Kasumi-1 (cell line): ENCODE results near the gene SCPEP1.
"Not testable (repeated sequence)": the region's sequence is repeated elsewhere in the genome, so short reads cannot be mapped to it uniquely, and the experiment has no call there.

ENCODE experiments used
- DNase-seq, 2 experiments: peaks; one replicate each; lab custom pipeline; 2025; lab: John Stamatoyannopoulos, UW

Gene SCPEP1, protein sequence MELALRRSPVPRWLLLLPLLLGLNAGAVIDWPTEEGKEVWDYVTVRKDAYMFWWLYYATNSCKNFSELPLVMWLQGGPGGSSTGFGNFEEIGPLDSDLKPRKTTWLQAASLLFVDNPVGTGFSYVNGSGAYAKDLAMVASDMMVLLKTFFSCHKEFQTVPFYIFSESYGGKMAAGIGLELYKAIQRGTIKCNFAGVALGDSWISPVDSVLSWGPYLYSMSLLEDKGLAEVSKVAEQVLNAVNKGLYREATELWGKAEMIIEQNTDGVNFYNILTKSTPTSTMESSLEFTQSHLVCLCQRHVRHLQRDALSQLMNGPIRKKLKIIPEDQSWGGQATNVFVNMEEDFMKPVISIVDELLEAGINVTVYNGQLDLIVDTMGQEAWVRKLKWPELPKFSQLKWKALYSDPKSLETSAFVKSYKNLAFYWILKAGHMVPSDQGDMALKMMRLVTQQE

DNA sequence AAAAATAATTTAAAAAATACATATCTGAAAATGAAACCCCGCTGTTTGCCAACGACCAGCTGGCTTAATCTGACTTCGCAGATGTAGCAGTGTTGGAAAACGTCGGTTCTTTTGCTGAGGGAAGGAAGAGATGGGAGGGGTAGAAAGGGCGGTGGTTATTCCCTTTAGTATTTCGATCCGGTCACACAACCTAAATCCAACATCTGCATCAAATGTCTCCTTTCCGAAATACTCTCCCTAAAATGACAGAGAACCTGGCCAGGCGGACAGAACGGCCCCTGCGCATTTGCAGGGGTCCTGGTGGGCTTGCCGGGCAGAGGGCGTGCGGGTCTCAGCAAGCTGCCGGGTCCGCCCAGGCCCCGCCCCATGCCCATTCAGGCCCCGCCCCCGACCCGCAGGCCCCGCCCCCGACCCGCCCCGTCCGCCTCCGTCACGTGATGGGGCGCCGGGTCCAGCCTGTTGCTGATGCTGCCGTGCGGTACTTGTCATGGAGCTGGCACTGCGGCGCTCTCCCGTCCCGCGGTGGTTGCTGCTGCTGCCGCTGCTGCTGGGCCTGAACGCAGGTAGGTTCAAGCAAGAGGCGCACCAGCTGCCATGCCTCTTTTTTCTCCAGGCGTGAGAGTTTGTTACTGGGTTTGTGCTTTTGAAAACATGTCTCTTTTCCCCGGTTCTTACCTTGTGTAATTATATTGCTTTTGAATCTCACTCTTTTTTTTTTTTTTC is at the start of gene SCPEP1:
TSS of gene SCPEP1 (plus strand) at position 459 of the 723 bp plus-strand sequence. CDS start at position 488, 29 bp downstream.
- peak; percentile 72 to 74 for DNase-seq

DNA sequence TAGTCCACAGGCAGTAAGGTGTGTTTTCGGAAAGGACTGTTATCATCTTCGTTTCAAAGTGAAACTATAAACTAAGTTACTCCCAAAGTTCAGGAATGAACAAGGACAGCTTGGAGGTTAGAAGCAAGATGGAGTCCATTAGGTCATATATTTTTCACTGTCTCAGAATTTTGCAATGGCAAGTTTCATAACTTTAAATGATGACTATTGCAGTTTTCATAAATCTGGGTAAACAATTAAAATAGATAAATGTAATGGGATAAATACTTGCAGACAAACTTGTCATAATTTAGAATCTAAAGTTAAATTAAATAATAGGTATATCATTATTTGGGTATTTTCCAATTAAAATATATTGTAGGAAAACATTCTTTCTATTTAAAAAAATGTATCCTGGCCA is 49.3 kb upstream of the SCPEP1 start:
- no peak for DNase-seq

DNA sequence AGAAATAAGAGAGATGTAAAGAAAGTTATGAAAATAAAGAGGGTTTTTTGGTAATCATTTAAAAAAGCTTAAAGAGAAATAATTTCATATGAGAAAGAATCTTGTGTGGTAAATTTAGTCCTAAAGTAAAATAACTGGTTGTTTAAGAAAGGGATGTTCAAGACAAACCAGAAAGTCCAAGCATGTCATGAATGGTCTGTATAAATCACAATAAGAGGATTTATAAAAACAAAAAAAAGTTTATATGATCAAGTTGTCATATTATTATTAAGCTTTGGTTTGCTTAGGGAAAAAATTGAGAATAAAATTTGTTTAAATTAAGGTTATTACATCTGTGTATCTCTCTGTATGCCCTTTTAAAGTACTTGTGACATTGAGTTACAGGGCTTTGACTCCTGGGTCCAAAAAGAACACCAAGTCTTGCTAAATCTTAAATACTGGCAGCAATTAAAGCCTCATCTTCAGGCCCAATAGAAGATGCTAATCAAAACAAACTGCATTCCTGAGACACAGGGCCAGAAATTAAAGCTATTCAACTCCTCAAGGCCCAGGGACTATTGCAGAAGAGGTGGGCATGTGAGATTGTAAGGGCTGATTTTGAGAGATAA is 48.5 kb upstream of the SCPEP1 start:
- peak in 1 of 2 experiments; percentile 34 for DNase-seq

- no peak for DNase-seq
These were observed 47.1 kb upstream of the SCPEP1 start for GRCh38 chr17:56930739-56931337.

- DNase-seq: no peak
These were observed 44.7 kb upstream of the SCPEP1 start for GRCh38 chr17:56933151-56933745.

GRCh38 chr17:56933868-56934267 is 44.1 kb upstream of the SCPEP1 start:
- DNase-seq: no peak

- DNase-seq: no peak
These were observed 43.7 kb upstream of the SCPEP1 start for GRCh38 chr17:56934280-56934679.

DNA sequence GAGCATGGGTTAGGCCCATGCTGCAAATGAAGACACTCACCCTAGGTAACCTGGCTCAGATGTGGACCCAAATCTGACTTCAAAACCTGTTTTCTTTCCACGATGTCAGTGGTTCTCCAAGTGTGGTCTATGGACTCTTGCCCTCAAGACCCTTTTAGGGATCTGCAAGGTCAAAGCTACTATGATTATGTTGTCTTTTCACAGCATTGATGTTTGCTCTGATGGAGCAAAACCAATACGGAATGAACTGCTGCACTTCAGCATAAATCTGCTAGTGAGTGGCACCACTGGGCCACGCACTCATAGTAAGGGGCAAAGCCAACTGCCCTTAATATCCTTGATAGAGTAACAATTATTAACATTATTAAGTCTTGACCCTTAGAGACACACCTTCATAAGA is 42.5 kb upstream of the SCPEP1 start:
- no peak for DNase-seq

DNA sequence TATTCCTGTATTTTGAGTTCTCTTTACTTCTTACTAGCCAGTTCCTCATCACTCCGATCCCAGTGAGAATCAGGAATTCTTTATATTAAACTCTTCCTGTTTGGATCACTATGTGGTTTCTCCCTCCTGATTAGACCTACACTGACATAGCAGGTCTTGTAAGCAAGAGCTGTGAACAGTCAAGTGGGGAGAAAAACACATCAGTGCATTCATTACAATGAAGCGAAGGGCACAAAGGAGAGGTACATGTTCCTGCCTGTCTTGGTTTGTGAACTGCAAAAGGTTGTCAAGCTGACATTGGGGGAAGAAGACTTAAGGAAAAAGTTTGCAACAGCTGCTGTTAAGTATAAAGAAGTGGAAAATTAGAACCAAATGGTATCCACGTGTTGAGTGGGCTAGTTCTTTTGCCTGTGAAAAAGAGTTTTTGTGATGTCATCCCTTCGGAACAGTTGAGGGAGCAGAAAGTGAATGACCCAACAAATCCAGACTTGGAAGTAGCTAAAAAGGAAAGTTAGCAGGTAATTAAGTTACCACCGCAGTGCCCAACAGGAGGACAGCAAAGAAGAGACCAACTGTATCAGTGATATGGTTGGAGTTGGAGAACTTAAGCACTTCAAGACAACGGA is 41.1 kb upstream of the SCPEP1 start:
- no peak for DNase-seq

DNA sequence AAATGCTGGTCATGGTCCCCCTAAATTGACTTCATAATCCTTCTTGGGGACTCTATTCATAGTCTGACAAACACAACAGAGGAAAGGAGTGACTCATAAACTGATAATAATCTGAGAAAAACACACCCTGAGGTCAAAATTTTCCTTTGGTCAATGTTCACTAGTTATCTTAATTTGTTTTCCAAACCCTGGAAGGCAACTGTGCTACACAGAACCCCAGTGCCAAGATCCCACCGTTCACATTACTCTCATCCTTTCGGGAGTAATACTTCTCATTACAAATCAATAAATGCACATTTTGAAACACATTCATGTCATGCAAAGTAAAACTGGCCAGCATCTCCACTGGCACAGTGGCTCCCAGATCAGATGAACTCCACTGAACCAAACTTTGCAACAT is 40.2 kb upstream of the SCPEP1 start:
- DNase-seq: no peak

DNA sequence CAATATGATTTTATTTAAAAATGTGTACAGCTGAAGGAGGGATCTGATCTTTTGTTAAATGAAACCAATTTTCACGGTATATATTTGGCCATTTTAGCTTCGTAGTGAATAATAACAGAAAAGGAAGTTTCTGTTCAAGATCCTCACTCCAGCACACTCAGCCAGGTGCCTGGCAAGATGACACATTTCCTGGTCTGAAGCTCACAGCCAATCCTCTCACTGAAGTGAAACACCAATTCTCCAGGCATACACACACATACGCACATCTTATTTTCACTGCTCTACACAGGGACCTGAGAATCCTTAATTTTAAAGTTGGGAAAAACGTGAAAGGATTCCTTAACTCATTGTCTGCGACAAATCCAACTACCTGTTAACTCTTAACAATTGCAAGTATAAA is 39.7 kb upstream of the SCPEP1 start:
- DNase-seq: not testable (repeated sequence)

GRCh38 chr17:56939869-56940484 is 38.0 kb upstream of the SCPEP1 start:
- DNase-seq: peak; percentile 90 to 95

- no peak for DNase-seq
These were observed 34.3 kb upstream of the SCPEP1 start for GRCh38 chr17:56943505-56944125.

DNA sequence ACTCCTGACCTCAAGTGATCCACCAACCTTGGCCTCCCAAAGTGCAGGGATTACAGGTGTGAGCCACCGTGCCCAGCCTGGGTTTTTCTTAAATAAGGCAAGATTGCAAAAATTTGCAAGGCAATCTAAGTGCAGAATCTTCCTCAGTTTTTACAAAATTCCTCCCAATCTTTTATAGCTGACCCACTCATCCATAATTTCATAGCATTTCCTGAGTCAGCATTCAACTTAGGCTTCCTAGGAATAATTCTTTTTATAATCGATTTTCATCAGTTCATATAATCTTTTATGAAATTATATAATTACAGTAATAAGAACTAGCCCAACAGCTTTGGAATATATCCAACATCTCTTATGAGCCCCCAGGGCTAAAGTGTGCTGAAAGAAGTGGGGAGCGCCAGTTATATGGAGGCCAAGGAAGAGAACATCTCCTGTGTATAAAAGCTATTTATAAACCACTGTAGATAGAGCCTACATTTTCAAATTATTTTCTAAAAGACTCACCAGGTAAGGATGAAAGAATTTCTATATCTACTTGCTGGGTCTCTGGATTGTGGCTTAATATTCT is 31.9 kb upstream of the SCPEP1 start:
- no peak for DNase-seq

- no peak for DNase-seq
These were observed 30.2 kb upstream of the SCPEP1 start for GRCh38 chr17:56947741-56948140.

DNA sequence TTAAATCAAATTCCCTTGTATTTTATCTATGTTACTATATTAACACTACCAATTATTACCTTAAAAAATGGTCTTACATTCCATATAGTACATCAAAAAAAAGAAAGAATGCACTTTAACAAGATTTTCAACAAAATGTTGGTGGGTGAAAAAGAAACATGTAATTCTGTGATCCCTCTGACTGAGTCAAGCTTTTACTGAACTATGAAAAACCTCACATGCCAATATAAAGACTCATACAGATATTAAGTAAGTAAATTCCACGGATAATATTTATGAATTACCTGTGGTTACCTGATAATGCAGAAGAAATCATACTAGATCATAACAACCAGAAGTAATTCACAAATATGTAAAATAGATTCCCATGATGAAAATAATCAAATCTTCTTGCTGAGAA is 29.4 kb upstream of the SCPEP1 start:
- no peak for DNase-seq

GRCh38 chr17:56949595-56949994 is 28.3 kb upstream of the SCPEP1 start:
- DNase-seq: no peak

DNA sequence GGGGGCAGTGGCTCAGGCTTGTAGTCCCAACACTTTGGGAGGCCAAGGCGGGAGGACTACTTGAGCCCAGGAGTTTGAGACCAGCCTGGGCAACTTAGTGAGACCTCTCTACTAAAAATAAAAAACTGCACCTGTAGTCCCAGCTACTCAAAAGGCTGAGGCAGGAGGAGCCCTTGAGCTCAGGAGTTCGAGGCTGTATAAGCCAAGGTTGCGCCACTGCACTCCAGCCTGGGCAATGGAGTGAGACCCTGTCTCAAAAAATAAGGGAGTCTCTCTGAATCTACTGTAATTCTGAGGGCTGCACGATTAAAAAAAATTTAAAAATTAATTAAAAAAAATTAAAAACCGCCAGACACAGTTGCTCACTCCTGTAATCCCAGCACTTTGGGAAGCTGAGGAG is 20.9 kb upstream of the SCPEP1 start:
- DNase-seq: no peak

- peak; percentile 87 to 93 for DNase-seq
These were observed 17.1 kb upstream of the SCPEP1 start, which contains the start of gene COIL for GRCh38 chr17:56960596-56961538. COIL (minus strand) TSS chr17:56961050; CDS start chr17:56961019, 31 bp downstream.
